ENCODE results near the gene MMP10. TPM values are rescaled to one million over a fixed set of nuclear protein-coding genes. Genes with fewer than 3 reads are reported as not detected.
"Not testable (repeated sequence)": the region's sequence is repeated elsewhere in the genome, so short reads cannot be mapped to it uniquely, and the experiment has no call there.

Gene MMP10
- total RNA-seq, 1 donor from 2014 or later: 0.32 TPM

- no peak overlapping the region for H3K4me3 Mint-ChIP-seq
- H3K27ac ChIP-seq: no peak overlapping the region
- H3K27me3 ChIP-seq: no peaks in the 10 kb centered on the region
- no peak overlapping the region for H3K27ac Mint-ChIP-seq
- no peaks in the 10 kb centered on the region for H3K27me3 Mint-ChIP-seq (ENCODE audit: insufficient read depth, low read depth)
- H3K4me1 ChIP-seq: no peaks in the 10 kb centered on the region
- no peaks in the 10 kb centered on the region for H3K79me2 ChIP-seq (ENCODE audit: low read depth)
- H3F3A ChIP-seq (ENCODE audit: low read depth): no peaks in the 10 kb centered on the region
- H3K4me2 ChIP-seq: no peak overlapping the region
- H3K9me3 Mint-ChIP-seq: no peaks in the 10 kb centered on the region
- H2AFZ ChIP-seq (replicated peaks): peak overlapping the region; percentile 14
- no peak overlapping the region for H3K4me3 ChIP-seq
- no peaks in the 10 kb centered on the region for H3K36me3 Mint-ChIP-seq
- peak; percentile 83 for DNase-seq (ENCODE audit: low spot score)
- no peaks in the 10 kb centered on the region for H4K20me1 ChIP-seq (ENCODE audit: low read depth)
- no peaks in the 10 kb centered on the region for H3K36me3 ChIP-seq
- no peaks in the 10 kb centered on the region for H3K9me3 ChIP-seq (ENCODE audit: low read depth)
- H3K9ac ChIP-seq: no peak overlapping the region
- H3K4me1 Mint-ChIP-seq: no peaks in the 10 kb centered on the region
- no peak for TF ChIP-seq EZH2phosphoT487 (IDR thresholded peaks at IDR 0.05)
- TF ChIP-seq EZH2 (IDR thresholded peaks at IDR 0.05): no peak
- peak; percentile 91 for TF ChIP-seq CTCF (IDR thresholded peaks at IDR 0.05)
Observed at GRCh38 chr11:102733232-102733875, 47.1 kb downstream of the MMP10 start.

- H3K4me2 ChIP-seq; H3K27me3 ChIP-seq; H4K20me1 ChIP-seq (ENCODE audit: low read depth); H3K27ac Mint-ChIP-seq; H3K79me2 ChIP-seq (ENCODE audit: low read depth); H3K27ac ChIP-seq; H3K4me3 Mint-ChIP-seq; H3K36me3 Mint-ChIP-seq; H3K4me1 Mint-ChIP-seq; H3K36me3 ChIP-seq; H2AFZ ChIP-seq (replicated peaks); H3K9me3 ChIP-seq (ENCODE audit: low read depth); H3K9me3 Mint-ChIP-seq; H3K4me3 ChIP-seq; H3K4me1 ChIP-seq; H3K27me3 Mint-ChIP-seq (ENCODE audit: insufficient read depth, low read depth); H3K9ac ChIP-seq; DNase-seq (ENCODE audit: low spot score); H3F3A ChIP-seq (ENCODE audit: low read depth): not testable (repeated sequence)
Observed at GRCh38 chr11:102730944-102731343, 49.5 kb downstream of the MMP10 start.

- Mint-ChIP-seq H3K4me3 (no peak overlapping the region), H3K4me1 (no peaks in the 10 kb centered on the region), H3K27ac (no peak overlapping the region), H3K9me3 (no peaks in the 10 kb centered on the region), H3K27me3 (ENCODE audit: insufficient read depth, low read depth) (no peaks in the 10 kb centered on the region), H3K36me3 (no peaks in the 10 kb centered on the region)
- Histone ChIP-seq H3K27me3 (no peaks in the 10 kb centered on the region), H3K79me2 (ENCODE audit: low read depth) (no peaks in the 10 kb centered on the region), H2AFZ (replicated peaks) (no peak overlapping the region), H3F3A (ENCODE audit: low read depth) (no peaks in the 10 kb centered on the region), H3K4me1 (no peaks in the 10 kb centered on the region), H4K20me1 (ENCODE audit: low read depth) (no peaks in the 10 kb centered on the region), H3K27ac (no peak overlapping the region), H3K36me3 (no peaks in the 10 kb centered on the region), H3K9ac (no peak overlapping the region), H3K9me3 (ENCODE audit: low read depth) (no peaks in the 10 kb centered on the region), H3K4me3 (no peak overlapping the region), H3K4me2 (no peak overlapping the region)
- DNase-seq (ENCODE audit: low spot score): no peak
- no peak for TF ChIP-seq CTCF (IDR thresholded peaks at IDR 0.05)
- TF ChIP-seq EZH2phosphoT487 (IDR thresholded peaks at IDR 0.05): no peak
- TF ChIP-seq EZH2 (IDR thresholded peaks at IDR 0.05): no peak
Observed at GRCh38 chr11:102729849-102730815, 50.3 kb downstream of the MMP10 start.

GRCh38 chr11:102727890-102728289 lies 52.5 kb downstream of the MMP10 start:
- no peaks in the 10 kb centered on the region for H3K36me3 Mint-ChIP-seq
- H3K9me3 Mint-ChIP-seq: no peaks in the 10 kb centered on the region
- Histone ChIP-seq H3K27ac (no peak overlapping the region), H3K36me3 (no peaks in the 10 kb centered on the region), H3K4me1 (no peaks in the 10 kb centered on the region), H2AFZ (replicated peaks) (no peak overlapping the region), H4K20me1 (ENCODE audit: low read depth) (no peaks in the 10 kb centered on the region), H3K9me3 (ENCODE audit: low read depth) (no peaks in the 10 kb centered on the region), H3K9ac (no peak overlapping the region), H3K27me3 (no peaks in the 10 kb centered on the region), H3F3A (ENCODE audit: low read depth) (no peaks in the 10 kb centered on the region), H3K4me2 (no peak overlapping the region), H3K4me3 (no peak overlapping the region), H3K79me2 (ENCODE audit: low read depth) (no peaks in the 10 kb centered on the region)
- TF ChIP-seq EZH2phosphoT487 (IDR thresholded peaks at IDR 0.05) (no peak), CTCF (IDR thresholded peaks at IDR 0.05) (no peak), EZH2 (IDR thresholded peaks at IDR 0.05) (no peak)
- H3K27ac Mint-ChIP-seq: no peak overlapping the region
- no peaks in the 10 kb centered on the region for H3K27me3 Mint-ChIP-seq (ENCODE audit: insufficient read depth, low read depth)
- no peaks in the 10 kb centered on the region for H3K4me1 Mint-ChIP-seq
- H3K4me3 Mint-ChIP-seq: no peak overlapping the region
- DNase-seq (ENCODE audit: low spot score): no peak

All from neural progenitor cell (in vitro differentiated cells).